Measurements from ENCODE around the gene DLG5.

Gene DLG5

DNA sequence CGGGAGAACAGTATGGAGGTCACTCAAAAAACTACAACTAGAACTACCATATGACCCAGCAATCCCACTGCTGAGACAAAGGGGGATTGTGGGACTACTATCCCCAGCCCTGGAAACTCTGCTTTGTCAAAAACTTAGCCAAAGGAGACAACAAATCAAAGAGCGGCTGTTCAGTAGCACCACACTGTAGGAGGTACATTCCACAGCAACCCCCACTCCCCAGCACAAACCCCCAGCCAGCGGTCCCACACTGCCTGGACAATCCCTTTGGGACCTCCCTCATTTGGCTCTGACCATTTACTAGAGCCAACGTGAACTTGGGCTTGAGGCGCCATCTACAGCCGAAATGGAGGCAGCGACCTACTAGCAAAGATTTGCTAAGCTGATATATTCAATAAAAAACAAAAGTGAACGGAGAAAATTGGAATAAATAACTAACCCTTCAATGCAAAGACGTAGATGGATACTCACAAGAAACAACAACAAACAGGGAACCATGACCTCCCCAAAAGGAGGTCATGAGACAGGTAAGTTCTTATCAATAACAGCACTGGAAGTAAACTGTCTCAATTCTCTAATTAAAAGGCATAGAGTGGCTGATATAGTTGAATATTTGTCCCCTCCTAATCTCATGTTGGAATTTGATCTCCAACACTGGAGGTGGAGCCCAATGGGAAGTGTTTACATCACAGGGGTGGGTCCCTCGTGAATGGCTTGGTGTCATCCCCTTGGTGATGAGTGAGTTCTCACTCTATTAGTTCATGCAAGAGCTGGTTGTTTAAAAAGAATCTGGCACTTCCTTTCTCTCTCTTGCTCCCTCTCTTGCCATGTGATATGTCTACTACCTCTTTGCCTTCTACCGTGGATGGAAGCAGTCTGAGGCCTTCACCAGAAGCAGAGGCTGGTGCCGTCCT, 170.0 kb downstream of the DLG5 start:
- DNase-seq = no peak

DNA sequence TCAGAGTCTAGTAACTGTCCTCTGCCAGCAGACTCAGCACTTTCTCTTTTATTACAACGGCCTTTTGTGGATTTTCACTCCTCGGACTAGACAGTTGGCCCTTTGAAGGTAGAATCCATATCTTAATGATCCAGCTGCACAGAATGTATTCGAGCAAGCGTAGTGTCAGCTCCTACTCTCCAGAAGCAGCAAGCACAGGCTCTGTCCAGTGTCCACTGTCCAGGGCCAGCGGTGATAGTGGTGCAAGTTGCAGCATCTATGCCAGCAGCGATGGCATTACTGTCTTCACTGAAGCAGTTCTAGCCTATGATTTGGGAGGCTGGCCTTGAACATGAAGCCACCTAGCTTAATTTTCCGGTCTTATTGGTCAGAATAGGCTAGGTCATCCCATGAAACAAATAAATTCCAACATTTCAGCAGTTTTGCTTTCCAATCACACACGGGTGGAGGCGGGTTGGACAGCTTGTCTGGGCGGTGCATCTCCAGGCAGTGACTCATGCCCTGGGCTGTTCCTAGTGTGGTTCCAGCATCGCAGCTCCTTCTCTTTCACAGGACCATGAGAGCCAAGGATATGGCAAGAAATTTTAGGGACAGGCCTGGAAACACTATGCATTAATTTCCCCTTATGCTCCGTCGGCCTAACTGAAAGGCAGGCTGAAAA, 180.4 kb downstream of the DLG5 start:
- DNase-seq = no peak

DNA sequence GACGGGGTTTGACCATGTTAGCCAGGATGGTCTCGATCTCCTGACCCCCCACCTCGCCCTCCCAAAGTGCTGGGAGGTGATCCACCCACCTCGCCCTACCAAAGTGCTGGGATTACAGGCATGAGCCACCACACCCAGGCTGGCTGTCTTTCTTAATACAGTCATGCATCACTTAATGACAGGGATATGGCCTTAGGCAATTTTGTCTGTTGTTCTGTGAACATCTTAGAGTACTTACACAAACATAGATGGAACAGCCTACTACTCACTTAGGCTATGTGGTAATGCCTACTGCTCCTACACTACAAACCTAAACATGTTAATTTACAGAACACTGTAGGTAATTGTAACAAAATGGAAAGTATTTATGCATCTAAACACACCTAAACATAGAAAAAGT, 182.3 kb downstream of the DLG5 start:
- no peak for DNase-seq

DNA sequence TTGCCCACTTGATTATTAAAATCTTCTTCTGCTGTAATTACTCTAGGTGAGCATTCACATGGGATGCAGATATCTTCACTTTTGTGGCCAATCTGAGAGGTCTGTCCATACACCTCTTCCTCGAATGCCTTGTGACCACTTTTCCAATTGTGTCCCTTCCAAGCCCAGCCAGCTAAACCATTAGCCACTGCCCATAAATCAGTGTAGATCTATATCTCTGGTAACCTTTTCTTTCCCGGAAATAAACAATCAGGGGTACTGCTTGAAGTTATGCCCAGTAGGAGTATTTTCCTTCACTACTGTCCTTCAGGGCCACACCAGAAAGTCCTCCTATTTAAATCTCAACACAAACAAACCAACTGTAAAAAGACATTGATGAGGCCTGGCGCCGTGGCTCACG, 184.4 kb downstream of the DLG5 start:
- no peak for DNase-seq

DNA sequence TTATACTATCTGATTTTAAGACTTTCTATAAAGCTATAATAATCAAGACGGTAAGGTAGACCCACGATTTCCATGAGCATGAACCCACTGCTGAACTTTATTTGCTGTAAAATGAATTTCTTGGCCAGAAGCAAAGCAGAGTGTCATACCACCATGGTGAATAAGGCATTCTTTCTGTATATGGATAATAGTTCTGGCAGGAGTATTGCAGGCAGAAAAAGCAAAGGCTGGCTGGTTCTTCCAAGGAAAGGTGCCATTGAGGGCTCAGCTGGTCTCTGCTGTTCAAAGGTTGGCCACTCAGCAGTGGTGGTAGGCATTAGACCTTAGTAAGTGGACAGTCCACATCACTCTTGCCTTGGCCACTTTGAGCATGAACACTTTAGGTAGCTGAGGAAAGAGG, 184.8 kb downstream of the DLG5 start:
- no peak for DNase-seq
